ENCODE results near the gene CCDC188. TPM values are rescaled to one million over a fixed set of nuclear protein-coding genes. Genes with fewer than 3 reads are reported as not detected.

The CCDC188 gene
- total RNA-seq, 1 experiment from 2014 or later = 0.69 TPM

DNA sequence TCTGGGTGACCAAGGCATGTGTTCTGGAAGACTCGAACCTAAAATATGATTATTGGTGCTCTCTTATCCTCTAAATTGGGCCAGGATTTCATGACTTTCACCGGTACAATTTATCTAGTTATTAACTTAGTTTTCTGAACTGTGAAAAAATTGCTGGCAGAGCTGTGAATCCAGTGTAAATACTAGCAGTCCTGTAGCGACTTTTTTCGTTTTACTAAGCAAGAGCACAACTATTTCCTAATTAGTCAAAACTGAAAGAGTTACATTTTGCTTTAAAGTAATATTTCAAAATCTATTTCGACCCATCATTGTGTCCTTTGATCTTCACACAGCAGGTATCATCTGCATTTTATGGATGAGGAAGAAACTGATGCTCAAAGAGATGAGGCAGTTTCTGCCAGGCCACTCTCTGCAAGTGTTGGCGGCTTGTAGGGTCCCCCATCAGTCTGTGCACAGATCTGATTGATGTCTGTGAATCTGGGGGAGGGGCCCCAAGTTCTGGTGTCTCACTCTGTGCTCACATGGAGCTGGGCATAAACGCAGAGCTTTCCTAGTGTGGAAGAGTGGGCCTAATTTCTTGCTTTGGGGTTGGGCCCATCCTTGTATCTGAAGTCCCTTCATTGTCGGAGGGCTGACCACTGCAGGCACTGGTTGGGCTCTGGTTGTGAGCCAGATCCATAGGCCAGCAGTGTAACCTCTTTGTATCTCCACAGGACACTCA, 32.4 kb downstream of the CCDC188 start:
- no peak for DNase-seq (ENCODE audit: low read depth)

GRCh38 chr22:20117633-20118299, 33.1 kb downstream of the CCDC188 start:
- DNase-seq (ENCODE audit: low read depth) = no peak

- peak; percentile 93 for DNase-seq (ENCODE audit: low read depth)
These were observed 33.8 kb downstream of the CCDC188 start, which contains the start of gene TRMT2A for GRCh38 chr22:20116951-20117632. TSS of gene TRMT2A (minus strand) at chr22:20117226. CDS start at chr22:20116906, 320 bp downstream.

DNA sequence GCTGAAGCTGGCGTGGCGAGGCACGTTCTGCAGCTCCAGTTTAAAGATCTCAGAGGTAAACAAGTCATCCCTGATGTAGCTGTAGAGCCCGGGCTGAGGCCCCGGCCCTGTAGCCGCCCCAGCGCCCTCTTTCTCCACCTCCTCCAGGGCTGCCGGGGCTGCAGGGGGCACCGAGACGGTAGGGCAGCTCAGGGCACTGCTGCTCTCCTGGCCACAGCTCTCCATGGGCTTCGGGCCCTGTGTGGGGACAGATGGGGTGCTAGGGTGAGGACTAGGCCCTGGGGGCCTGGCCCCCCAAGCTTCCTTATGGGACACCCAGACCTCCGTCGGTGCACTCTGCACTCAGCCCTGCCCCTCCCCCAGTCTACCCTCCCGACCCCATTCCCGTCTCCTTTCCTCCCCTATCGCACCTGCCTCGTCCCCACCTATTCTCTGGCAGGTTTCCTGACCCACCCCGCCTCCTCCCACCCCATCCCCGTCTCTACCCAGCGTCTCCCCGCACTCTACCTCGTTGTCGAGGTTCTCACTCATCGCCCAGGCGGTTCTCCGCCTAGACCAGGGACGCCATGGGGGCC, 34.4 kb downstream of the CCDC188 start:
- no peak for DNase-seq (ENCODE audit: low read depth)

- DNase-seq (ENCODE audit: low read depth) = no peak
These were observed 35.0 kb downstream of the CCDC188 start, which contains the start of gene RANBP1 for GRCh38 chr22:20115691-20116375. TSS of gene RANBP1 (plus strand) at chr22:20116104. CDS start at chr22:20116185, 81 bp downstream.

DNA sequence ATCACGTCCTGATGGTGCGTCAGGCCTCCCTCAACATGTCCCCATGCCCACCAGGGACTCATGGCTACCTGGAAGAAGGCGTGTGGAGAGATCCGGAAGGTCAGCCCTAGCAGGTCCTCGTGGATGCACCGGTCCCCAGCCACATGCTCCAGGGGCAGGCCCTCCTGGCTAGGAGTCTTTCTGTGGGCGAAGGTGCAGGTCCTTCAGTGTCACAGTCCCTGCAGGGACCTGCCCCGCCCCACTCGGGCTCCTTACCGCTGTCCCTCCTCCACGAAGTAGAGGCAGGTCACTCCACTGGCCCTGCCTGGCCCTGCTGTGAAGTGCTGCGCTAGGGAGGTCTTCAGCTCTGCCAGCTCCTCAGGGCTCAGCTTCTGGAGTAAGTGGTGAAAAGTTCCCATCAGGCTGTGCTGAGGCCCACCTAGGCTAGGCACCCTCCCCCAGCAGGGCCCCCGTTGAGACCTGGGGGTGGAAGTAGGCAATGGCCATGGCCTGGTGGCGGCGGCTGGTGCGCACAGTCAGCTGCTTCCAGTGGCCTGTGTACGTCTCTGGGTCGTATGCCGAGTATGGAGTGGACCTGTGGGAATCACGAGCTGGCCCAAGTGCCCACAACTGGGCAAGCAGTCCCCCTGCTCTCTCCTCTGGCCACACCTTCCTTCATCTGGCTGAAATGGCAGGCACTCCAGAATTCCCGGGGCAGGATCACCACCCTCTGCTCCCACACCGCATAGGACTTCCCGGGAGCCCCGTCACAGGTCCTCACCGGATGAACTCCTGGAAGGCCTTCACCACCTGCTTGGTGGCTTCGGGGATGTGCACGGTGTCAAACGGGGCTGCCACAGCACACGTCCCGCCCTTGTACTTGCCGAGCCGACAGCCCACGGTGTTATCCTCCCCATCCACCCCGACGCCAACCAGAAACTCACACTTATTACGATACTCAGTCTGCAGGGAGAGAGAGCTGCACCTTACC, 36.1 kb downstream of the CCDC188 start:
- DNase-seq (ENCODE audit: low read depth) = no peak

- no peak for DNase-seq (ENCODE audit: low read depth)
These were observed 37.1 kb downstream of the CCDC188 start for GRCh38 chr22:20113551-20114310.

DNA sequence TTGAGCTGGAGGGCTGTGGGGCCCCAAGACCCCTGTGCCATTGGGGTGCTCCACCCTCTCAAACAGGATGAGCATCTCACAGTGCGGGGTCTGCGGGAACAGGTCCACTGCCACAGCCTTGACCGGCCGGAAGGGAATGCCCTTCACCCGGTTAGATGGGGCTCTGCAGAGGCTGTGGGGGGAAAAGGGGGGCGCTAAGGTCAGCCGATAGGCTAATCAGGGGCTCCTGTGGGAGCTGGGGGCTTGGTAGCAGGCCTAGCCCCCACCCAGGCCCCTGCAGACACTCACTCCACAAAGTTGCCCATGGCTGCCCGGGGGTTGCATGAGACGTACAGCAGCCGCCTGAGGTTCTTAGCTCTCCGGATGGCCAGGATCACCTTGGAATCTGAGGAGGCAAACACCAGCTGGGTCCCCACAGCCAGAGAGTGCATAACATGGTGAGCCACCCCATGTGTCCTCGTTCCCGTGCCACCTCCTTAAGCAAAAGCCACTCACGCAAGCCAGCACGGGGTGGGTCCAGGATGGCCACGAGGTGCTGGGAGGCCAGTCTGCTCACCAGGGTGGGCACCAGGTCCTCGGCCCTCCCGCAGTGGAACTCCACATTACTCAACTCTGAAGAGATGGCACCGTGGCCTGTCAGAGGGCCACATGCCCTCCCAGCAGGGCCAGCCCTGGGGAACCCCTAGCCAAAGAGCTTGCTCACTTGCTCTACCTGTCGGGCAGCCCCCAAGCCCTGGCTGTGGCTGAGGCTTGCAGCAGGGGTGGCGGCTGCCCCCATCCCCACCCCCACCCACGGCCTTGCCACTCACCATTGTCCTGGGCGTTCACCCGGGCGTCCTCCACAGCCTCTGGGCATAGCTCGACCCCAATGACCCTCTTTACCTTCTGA, 38.0 kb downstream of the CCDC188 start:
- no peak for DNase-seq (ENCODE audit: low read depth)

GRCh38 chr22:20111689-20112622, 38.9 kb downstream of the CCDC188 start:
- no peak for DNase-seq (ENCODE audit: low read depth)

- no peak for DNase-seq (ENCODE audit: low read depth)
These were observed 39.7 kb downstream of the CCDC188 start for GRCh38 chr22:20111045-20111688.

DNA sequence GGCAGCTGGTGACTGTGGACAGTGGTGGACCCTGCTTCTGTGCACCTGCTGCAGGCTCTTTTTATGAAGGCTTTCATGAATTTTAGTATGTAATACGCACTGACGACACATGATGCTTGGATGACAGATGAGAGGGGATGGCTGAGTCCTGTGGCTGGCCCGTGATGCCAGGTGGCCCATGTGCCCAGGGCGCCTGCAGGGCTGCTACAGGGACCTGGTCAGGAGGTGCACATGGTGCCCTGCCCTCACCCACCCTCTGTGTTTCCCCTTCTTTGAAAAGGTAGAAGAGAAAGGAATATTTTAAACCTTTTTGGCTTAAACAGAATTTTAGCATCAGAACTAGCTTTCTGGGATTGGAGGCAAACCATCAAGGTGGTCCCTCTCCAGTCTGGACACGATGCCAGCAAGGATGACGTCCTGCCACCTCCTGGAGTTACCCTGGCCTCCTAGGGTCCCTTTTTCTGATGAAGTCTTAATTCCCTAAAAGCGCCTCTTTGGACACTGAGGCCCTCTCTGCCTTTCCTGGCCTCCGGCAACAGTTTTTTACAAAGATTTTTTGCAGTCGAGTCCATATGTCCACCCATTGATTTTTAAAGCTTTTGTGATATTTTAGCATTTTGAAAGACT, 40.4 kb downstream of the CCDC188 start:
- no peak for DNase-seq (ENCODE audit: low read depth)

GRCh38 chr22:20109411-20110358, 41.2 kb downstream of the CCDC188 start:
- no peak for DNase-seq (ENCODE audit: low read depth)

DNA sequence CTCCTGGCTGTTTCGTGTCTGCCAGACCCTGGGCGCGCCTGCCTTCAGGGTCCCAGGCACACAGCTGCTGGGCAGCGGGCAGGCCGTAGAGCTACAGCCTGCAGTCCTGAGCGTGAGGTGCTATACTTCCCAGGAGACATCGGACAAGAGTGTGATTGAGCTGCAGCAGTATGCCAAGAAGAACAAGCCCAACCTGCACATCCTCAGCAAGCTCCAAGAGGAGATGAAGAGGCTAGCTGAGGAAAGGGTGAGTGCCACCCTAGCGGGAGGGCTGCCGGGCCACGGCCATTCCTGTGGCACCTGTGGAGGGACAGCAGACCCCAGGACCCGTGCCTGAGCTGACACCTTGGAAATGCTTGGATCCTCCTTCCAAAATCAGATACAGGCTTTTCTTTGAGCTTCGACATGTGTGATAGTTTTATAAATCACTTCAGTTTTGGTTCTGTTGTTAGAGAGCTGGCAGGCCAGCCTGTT, 42.1 kb downstream of the CCDC188 start:
- no peak for DNase-seq (ENCODE audit: low read depth)

DNA sequence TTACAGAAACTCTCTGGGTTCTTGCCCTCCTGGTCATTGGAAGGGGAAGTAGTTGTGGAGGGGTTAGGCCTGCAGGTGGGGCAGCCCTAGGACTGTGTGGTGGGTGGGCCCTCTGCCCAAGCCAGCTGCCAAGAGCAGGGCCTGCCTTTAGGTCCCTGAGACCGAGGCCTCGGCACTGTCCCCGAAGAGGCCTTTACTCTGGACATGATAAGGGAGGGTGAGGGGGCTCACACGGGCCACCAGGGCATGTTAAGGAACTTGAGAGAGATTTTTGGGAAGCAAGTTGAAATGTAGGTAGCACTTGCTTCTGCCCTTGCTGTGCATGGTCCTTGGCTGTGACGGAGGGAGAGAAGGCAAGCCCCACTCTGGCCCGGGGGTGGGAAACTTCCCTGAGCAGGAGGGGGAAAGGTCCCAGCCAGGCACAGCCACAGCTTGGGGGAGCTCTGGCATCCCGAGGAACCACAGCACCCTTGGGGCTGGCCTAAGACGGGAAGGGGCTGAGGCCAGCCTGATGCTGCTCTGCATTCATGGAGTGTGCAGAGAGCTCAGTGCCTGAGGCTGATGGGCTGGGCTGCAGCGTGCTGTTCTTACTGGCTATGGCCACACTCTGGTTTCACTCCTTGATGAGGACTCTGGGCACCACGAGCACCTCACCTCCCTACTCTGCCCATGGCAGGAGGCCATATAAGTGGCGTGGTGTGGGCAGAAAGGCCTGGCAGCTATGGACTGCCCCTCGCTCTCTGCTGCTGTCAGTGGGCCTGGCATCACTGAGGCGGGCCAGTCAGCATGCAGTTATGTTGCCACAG, 42.7 kb downstream of the CCDC188 start:
- no peak for DNase-seq (ENCODE audit: low read depth)
